CD4-positive, alpha-beta T cell treated with Interleukin-1 beta for 1 hour (primary cell): ENCODE measurements around the gene RPS28.
"Not testable (repeated sequence)": the region's sequence is repeated elsewhere in the genome, so short reads cannot be mapped to it uniquely, and the experiment has no call there.

Source experiments
- DNase-seq, 2 donors: peaks; one replicate each; pipeline ENCODE4 v3.0.0-alpha.2; 2020 to 2022

The RPS28 gene

GRCh38 chr19:8320564-8321066 lies 681 bp upstream of the RPS28 start:
- DNase-seq, result no peak

DNA sequence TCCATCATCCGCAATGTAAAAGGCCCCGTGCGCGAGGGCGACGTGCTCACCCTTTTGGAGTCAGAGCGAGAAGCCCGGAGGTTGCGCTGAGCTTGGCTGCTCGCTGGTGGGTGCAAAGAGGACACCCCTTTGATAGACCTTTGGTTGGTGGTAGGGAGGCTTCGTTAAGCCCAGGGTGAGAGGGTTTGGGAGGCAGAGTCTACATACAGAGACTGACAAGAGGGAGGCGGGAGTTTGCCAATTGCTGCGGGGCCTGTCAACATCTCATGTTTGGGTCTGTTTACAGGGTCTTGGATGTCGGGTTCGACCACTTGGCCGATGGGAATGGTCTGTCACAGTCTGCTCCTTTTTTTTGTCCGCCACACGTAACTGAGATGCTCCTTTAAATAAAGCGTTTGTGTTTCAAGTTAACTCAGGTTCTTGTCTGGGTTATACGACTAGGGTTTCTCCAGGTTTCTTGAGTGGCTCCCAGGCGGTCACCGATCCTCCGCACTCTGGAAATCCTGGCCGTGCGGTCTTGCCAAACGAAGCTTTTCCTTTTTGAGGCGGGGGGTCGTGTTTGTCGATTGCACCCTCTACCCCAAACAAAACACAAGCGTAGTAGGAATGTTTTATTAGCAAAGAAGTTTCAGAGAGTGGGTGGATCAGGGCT lies 816 bp downstream of the RPS28 start:
- no peak for DNase-seq

DNA sequence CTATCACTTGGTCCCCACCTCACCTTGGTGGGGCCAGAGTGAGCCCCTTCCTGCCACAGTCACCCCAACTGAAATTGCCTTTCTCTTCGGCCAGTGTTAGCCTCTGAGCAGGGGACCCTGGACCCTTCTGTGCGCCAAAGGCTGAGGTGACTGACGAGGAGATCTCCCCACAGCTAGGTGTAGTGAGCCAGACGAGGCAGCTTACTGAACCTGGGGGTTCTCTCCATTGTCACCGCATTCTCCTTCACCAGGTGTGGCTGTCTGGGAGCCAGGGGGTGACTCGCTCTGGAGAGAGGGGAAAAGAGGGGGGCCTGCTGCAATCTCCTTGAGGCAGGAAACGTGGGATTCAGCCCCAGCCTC lies 1.3 kb downstream of the RPS28 start:
- DNase-seq, result no peak

DNA sequence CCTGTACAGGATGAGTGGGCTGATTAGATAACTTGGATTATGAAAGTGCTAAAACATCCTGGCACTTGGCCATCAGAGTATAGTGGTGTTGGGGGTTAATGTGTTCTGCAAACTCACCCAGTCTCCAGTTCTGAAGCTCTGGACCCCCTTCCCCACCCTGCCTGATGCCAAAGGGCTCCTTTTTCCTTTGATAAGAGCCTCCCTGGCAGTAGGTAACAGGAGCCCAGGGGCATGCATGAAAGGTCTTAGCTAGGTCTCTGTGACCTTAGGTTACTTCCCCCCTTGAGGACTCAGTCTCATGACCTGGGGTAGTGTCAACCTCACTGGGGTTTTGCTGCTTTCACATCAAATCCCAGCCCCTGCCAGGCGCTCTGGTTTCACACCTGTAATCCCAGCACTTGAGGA lies 2.5 kb downstream of the RPS28 start:
- no peak for DNase-seq

- no peak for DNase-seq
Observed at GRCh38 chr19:8324186-8325050, 3.1 kb downstream of the RPS28 start.

DNA sequence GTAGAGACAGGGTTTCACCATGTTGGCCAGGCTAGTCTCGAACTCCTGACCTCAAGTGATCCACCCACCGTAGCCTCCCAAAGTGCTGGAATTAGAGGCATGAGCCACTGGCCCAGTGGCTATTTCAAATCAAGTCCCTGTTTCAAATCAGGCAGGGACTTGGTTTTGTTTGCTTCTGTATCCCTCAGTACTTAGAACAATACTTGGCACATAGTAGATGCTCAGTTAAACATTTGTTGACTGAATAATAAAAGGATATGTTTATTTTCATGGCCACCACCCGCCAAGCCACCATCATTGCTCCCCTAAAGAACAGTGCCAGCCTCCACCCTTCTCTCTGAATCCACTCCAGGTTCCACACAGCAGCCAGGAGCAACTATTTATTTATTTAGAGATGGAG lies 4.2 kb downstream of the RPS28 start:
- no peak for DNase-seq

- DNase-seq, result no peak
Observed at GRCh38 chr19:8329996-8330395, 8.7 kb downstream of the RPS28 start.

GRCh38 chr19:8331263-8331845 lies 10.1 kb downstream of the RPS28 start:
- no peak for DNase-seq

GRCh38 chr19:8332976-8333766 lies 11.9 kb downstream of the RPS28 start:
- no peak for DNase-seq

- no peak for DNase-seq
Observed at GRCh38 chr19:8333767-8334457, 12.6 kb downstream of the RPS28 start.

- DNase-seq, result peak in 1 of 2 donors; percentile 46
Observed at GRCh38 chr19:8334458-8335342, 13.4 kb downstream of the RPS28 start.

DNA sequence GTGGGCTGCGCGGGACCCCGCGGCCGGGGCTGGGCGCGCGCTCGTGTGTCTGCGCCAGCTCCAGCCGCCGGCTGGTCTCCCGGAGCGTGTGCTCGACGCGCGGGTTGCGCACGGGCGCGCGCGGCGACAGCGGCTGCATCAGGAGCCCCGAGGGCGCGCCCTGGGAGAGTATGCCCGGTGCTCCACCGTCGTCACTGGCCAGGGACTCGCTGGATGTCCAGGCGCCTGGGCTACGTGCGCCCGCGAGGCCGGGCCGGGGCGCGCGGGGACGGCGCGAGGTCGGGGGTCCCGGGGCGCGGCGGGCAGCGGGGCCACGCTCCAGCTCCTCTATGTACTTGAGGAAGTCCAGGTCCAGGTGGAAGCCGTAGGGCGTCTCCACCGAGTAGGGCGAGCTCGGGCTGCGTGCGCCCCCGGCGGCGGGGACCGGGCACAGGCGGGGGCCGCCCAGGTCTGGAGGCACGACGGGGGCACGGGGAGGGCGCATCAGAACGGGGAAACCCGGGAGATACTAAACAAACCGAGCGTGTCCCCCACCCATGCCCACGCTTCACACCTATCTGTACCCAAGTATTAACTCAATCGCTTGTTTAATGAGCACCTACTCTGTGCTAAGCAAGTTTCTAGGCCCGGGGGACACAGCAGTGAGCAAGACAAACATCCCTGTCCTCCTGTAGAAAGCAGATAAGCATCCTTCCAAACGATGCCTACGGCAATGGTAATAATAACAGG lies 14.2 kb downstream of the RPS28 start:
- peak in 1 of 2 donors; percentile 20 for DNase-seq

GRCh38 chr19:8336072-8336569 lies 14.8 kb downstream of the RPS28 start:
- DNase-seq, result no peak

DNA sequence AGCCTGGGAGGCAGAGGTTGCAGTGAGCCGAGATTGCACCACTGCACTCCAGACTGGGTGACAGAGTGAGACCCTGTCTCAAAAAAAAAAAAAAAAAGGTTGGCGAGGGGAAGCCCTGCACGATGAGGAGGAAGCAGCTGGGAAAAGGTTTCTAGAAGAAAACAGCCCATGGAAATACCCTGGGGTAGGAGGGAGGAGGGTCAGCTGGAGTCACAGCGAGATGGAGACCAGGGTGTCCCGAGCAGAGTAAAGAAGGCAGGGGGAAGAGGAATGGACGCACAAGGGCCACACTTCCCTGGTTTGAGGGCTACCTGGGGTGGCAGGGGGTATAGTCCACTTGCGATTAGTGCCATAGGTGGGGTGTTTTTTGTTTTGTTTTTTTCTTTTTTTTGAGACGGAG lies 15.4 kb downstream of the RPS28 start:
- no peak for DNase-seq

DNA sequence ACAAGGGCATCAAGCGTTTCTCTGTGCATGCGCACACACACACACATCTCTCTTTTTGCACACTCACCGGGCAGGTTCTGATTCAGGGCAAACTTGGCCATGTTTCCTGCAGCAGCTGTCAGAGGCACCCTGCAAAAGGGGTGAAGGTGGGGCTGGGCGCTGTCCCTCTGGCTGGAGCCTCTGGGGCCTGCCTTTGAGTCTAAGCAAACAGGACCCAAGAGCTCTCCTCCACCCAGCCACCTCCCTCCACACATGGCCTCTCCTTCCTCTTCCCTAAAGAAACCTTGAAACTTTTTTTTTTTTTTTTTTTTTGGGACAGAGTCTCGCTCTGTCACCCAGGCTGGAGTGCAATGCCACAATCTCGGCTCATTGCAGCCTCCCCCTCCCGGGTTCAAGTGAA lies 16.4 kb downstream of the RPS28 start:
- no peak for DNase-seq

DNA sequence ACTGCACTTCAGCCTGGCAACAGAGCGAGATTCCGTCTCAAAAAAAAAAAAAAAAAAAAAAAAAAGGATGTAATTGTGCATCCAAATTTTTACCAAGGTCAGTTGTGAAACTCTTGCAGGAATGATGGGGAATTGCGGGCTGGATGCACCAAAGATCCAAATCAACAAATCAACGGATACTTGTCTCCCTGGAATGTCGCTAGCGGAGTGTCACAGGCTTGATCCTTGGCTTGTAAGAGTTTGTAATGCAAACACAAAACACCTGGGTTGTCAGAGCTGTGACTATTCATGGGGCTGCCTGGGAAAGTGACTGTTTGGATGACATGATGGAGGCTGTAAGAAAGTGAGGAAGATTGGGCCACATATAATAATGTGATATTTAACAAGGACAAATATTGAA lies 17.5 kb downstream of the RPS28 start:
- DNase-seq, result no peak

DNA sequence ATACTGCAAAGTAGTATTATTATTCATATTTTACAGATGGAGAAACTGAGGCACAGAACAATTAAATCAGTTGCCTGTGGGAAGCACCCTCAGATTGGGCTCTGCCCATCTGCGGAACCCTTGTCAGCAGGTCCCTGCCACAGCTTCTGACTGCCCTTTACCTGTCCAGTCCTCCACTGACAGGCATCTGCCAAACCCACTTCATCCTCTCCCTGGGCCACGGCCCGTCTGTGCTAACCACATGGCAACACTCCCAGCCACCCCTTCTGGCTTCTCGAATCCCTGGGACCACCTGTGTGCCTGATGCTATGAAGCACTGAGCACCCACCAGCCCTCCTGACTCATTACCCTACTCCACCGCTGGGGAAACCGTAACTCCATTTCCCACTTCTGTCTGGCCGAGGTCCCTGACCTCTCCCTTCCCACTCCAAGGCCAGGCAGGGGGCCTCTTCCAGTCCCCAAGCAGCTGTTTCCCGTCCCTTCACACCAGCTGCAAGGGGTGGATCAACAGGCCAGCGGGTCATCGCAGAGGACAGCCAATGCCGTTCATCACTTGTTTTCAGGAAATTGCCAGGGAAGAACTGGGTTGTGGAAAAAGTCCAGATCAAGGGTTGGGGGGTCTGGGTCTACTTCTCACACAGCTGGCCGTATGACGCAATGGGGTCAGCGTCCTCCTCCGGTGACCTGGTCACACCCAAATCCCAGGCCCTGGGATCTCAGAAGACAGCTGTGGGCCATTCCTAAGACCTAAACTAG lies 19.2 kb downstream of the RPS28 start:
- no peak for DNase-seq

DNA sequence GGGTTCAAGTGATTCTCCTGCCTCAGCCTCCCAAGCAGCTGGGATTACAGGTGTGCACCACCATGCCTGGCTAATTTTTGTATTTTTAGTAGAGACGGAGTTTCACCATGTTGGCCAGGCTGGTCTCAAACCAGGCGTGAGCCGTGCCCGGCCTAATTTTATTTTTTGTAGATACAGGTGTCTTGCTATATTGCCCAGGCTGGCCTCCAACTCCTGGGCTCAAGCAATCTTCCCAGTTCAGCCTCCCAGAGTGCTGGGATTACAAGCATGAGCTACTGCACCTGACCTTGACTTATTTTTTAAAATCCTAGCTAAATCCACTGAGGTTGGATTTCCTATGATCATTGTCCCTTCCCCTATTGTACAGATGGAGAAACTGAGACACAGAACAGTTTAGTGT lies 20.2 kb downstream of the RPS28 start:
- not testable (repeated sequence) for DNase-seq

- no peak for DNase-seq
Observed at GRCh38 chr19:8342316-8342683, 21.0 kb downstream of the RPS28 start.
